Left colon (tissue), 2 donors: ENCODE results near the gene TMEM198. TPM values are rescaled to one million over a fixed set of nuclear protein-coding genes. Genes with fewer than 3 reads are reported as not detected.
A peak's percentile ranks its signal among the peaks of the same experiment; 100 is the strongest.

Experiments
- ATAC-seq: fragments of 200-7000 bp; cut with Tn5 transposase; one replicate; pipeline ENCODE4 v1.9.1; 2020; ENCODE audit warnings: mild to moderate bottlenecking, moderate library complexity
- DNase-seq, 2 donors: peaks; one replicate each; pipeline ENCODE4 v3.0.0-alpha.2; 2020
- intact Hi-C, 2 donors: fragments of 100-400 bp; cut with DNase I in 1 of 2; cut with micrococcal nuclease in 1 of 2; formaldehyde crosslinking; loops; one replicate each; pipeline versions ENCODE4 v1.11.2 to v1.14.0; 2022; cut with DNase I, micrococcal nuclease
- microRNA-seq, 2 donors: library from miRNA; unstranded; fragments of <30 nt; microRNA quantifications; one replicate each; pipeline versions ENCODE4 v1.1.0 to v1.2.0, GENCODE V29; 2020
- total RNA-seq, 2 donors: library from RNA; stranded (reverse); fragmentation: NEBNext Ultra II Directional; extraction: Animal tissue kit (Norgen Biotek cat#: 25700); gene quantifications; one replicate each; pipeline ENCODE4 v1.2.1, GENCODE V29; 2021
- donor health status: DM: no; HTN: no; CAD: no.
- donor health status: DM: yes; HTN: yes; CAD: no.

The TMEM198 gene
- total RNA-seq, 2 donors from 2014 or later: 1.4 to 1.6 TPM

- no peak for DNase-seq
- intact Hi-C loops: no loop called here
- ATAC-seq: no peak
These were observed 47.3 kb downstream of the TMEM198 start for GRCh38 chr2:219591091-219591490.

GRCh38 chr2:219592736-219593135, 48.9 kb downstream of the TMEM198 start:
- no peak for ATAC-seq
- intact Hi-C loops: no loop called here
- no peak for DNase-seq

- no peak for ATAC-seq
- intact Hi-C loops: no loop called here
These were observed 49.3 kb downstream of the TMEM198 start for GRCh38 chr2:219593154-219593553.

GRCh38 chr2:219595256-219595655, 51.4 kb downstream of the TMEM198 start:
- intact Hi-C loops: no loop called here
- ATAC-seq: no peak
- DNase-seq: no peak

More at GRCh38 chr2:219593154-219593553, 49.3 kb downstream of the TMEM198 start:
- DNase-seq: no peak

- ATAC-seq (peak; percentile 14), DNase-seq (no peak)
- intact Hi-C loops: no loop called here
These were observed 53.2 kb downstream of the TMEM198 start for GRCh38 chr2:219596954-219597551.

- peak; percentile 96 for ATAC-seq
- peak; percentile 98 to 99 for DNase-seq
- intact Hi-C loops: no loop called here
These were observed 53.9 kb downstream of the TMEM198 start, which contains the start of gene STK11IP for GRCh38 chr2:219597552-219598307. TSS of gene STK11IP (plus strand) at chr2:219597857. CDS start at chr2:219598120, 263 bp downstream.

GRCh38 chr2:219598308-219599078, 54.7 kb downstream of the TMEM198 start:
- intact Hi-C loops: no loop called here
- DNase-seq: peak in 1 of 2 donors; percentile 26
- no peak for ATAC-seq

Small RNA genes within 50 kb of the gene (microRNA-seq; reads per million reads assigned to microRNA genes)
- 0 reads per million in 2 donors for gene MIR3132

Other genes with a start within 250 kb of the TMEM198 start
- 1 to 10 TPM; 1.9 to 2.3 TPM for gene PTPRN, start 234.6 kb upstream of the TMEM198 start, total RNA-seq
- gene RESP18, start 211.3 kb upstream of the TMEM198 start, total RNA-seq: not detected
- gene DNPEP, start 156.1 kb upstream of the TMEM198 start, total RNA-seq: 100 to 1,000 TPM in 1 of 2 donors, 10 to 100 TPM in 1; 94.2 to 130 TPM
- 100 to 1,000 TPM in 1 of 2 donors, 10 to 100 TPM in 1; 18.5 to 706 TPM for gene DES, start 125.7 kb upstream of the TMEM198 start, total RNA-seq
- 10 to 100 TPM in 1 of 2 donors, 1 to 10 TPM in 1; 2.9 to 29.4 TPM for gene SPEG, start 109.2 kb upstream of the TMEM198 start, total RNA-seq
- gene GMPPA, start 45.1 kb upstream of the TMEM198 start, total RNA-seq: 10 to 100 TPM; 44.8 to 56.1 TPM
- gene ASIC4, start 29.5 kb upstream of the TMEM198 start, total RNA-seq: not detected
- 10 to 100 TPM; 27.8 to 37.2 TPM for gene CHPF, start 219 bp upstream of the TMEM198 start, total RNA-seq
- 10 to 100 TPM; 11.0 to 11.9 TPM for gene OBSL1, start 27.5 kb downstream of the TMEM198 start, total RNA-seq
- not detected for gene INHA, start 28.3 kb downstream of the TMEM198 start, total RNA-seq
- gene STK11IP, start 53.8 kb downstream of the TMEM198 start, total RNA-seq: 10 to 100 TPM; 27.9 to 35.5 TPM
- gene SLC4A3, start 83.6 kb downstream of the TMEM198 start, total RNA-seq: 1 to 10 TPM in 1 of 2 donors, under 1 TPM in 1; 0.24 to 1.2 TPM